ENCODE data around the gene DIO3. TPM values are rescaled to one million over a fixed set of nuclear protein-coding genes. Genes with fewer than 3 reads are reported as not detected.

DIO3 gene
- total and polyA plus RNA-seq, 2 experiments from 2014 or later = 18.4 to 51.1 TPM

DNA sequence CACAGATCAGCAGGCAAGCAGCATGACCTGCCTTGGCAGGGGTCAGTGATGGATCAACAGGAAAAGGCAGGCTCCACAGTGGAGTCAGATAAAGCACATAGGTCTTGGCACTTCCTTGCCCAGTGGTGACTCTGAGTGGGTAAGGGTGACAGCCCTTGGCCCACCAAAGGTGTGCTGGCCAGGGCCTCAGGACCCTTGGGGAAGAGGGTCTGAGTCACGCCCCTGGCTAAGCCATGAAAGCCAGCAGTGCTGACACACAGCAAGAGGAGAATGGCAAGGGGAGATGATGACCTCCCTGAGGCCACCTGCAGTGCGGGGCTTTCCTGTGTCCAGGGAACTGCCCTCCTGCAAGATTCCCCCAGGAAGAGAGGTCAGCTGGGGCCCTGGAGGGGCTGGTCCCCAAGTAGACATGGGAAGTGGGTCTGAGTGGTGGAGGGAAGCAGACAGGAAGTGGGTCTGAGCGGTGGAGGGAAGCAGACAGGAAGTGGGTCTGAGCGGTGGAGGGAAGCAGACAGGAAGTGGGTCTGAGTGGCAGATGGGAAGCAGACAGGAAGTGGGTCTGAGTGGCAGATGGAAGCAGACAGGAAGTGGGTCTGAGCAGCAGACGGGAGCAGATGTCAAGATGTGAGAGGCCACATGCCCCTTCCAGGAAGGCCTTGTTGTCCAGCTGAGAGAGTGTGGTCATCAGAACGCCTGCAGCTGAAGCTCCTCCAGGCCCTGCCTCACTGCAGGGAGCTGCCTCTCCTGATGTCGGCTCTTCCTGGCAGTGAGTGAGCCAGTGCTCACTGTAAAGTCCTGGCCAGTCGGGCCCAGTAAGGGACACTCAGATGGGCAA is 34.8 kb downstream of the DIO3 start:
- Histone ChIP-seq H3K9me2 (replicated peaks; ENCODE audit: insufficient read depth) (no peaks in the 10 kb centered on the region), H3K4me1 (ENCODE audit: insufficient read depth) (no peaks in the 10 kb centered on the region), H2AFZ (no peak overlapping the region), H4K20me1 (ENCODE audit: insufficient read depth, poor library complexity, severe bottlenecking) (no peaks in the 10 kb centered on the region), H3K27me3 (no peaks in the 10 kb centered on the region), H3K36me3 (replicated peaks; ENCODE audit: insufficient read depth, low read depth) (no peaks in the 10 kb centered on the region), H3K27ac (no peak overlapping the region), H3K79me2 (no peaks in the 10 kb centered on the region), H3K4me3 (no peak overlapping the region), H3K9me3 (ENCODE audit: low read depth) (no peaks in the 10 kb centered on the region), H3K4me2 (no peak overlapping the region)
- 90% methylated on average over 8 of the region's 8 CpGs for WGBS (ENCODE audit: low lambda C conversion rate, missing lambda C conversion rate)
- TF ChIP-seq, protein P1, sequence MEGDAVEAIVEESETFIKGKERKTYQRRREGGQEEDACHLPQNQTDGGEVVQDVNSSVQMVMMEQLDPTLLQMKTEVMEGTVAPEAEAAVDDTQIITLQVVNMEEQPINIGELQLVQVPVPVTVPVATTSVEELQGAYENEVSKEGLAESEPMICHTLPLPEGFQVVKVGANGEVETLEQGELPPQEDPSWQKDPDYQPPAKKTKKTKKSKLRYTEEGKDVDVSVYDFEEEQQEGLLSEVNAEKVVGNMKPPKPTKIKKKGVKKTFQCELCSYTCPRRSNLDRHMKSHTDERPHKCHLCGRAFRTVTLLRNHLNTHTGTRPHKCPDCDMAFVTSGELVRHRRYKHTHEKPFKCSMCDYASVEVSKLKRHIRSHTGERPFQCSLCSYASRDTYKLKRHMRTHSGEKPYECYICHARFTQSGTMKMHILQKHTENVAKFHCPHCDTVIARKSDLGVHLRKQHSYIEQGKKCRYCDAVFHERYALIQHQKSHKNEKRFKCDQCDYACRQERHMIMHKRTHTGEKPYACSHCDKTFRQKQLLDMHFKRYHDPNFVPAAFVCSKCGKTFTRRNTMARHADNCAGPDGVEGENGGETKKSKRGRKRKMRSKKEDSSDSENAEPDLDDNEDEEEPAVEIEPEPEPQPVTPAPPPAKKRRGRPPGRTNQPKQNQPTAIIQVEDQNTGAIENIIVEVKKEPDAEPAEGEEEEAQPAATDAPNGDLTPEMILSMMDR (IDR thresholded peaks at IDR 0.05; ENCODE audit: poor library complexity) = no peak
- TF ChIP-seq EZH2phosphoT487 (IDR thresholded peaks at IDR 0.05; ENCODE audit: low read depth, severe bottlenecking, unreplicated experiment) (no peak), EZH2 (IDR thresholded peaks at IDR 0.05; ENCODE audit: borderline replicate concordance) (no peak)
- DNase-seq (ENCODE audit: low spot score) = no peak

DNA sequence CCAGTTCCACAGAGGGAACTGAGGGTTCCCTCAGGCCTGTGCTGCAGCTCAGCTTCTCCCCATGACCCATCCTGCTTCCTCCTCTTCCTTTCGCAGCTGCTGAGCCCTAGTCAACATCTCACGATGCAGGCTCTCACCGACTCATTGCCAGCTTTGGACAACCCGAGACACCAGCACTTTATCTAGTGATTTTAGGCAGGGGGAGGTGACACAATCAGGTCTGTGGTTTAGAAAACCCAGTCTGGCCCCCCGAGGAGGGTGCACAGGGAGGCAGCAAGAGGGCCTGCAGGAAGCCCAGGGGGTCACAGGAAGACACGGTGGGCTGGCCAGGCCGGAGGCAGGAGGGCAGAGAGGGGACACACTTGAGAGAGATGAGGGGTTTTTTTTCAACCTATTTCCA is 35.4 kb downstream of the DIO3 start:
- Histone ChIP-seq H3K27ac (no peak overlapping the region), H3K27me3 (no peaks in the 10 kb centered on the region), H3K9me2 (replicated peaks; ENCODE audit: insufficient read depth) (no peaks in the 10 kb centered on the region), H3K4me3 (no peak overlapping the region), H4K20me1 (ENCODE audit: insufficient read depth, poor library complexity, severe bottlenecking) (no peaks in the 10 kb centered on the region), H3K4me1 (ENCODE audit: insufficient read depth) (no peaks in the 10 kb centered on the region), H3K4me2 (no peak overlapping the region), H2AFZ (no peak overlapping the region), H3K79me2 (no peaks in the 10 kb centered on the region), H3K36me3 (replicated peaks; ENCODE audit: insufficient read depth, low read depth) (no peaks in the 10 kb centered on the region), H3K9me3 (ENCODE audit: low read depth) (no peaks in the 10 kb centered on the region)
- no peak for DNase-seq (ENCODE audit: low spot score)
- TF ChIP-seq EZH2 (IDR thresholded peaks at IDR 0.05; ENCODE audit: borderline replicate concordance) (no peak), EZH2phosphoT487 (IDR thresholded peaks at IDR 0.05; ENCODE audit: low read depth, severe bottlenecking, unreplicated experiment) (no peak)
- TF ChIP-seq, protein P1 (IDR thresholded peaks at IDR 0.05; ENCODE audit: poor library complexity) = no peak
- 96% methylated on average over 7 of the region's 7 CpGs for WGBS (ENCODE audit: low lambda C conversion rate, missing lambda C conversion rate)

- TF ChIP-seq, protein P1 (IDR thresholded peaks at IDR 0.05; ENCODE audit: poor library complexity) = no peak
- no peak for TF ChIP-seq EZH2phosphoT487 (IDR thresholded peaks at IDR 0.05; ENCODE audit: low read depth, severe bottlenecking, unreplicated experiment)
- TF ChIP-seq EZH2 (IDR thresholded peaks at IDR 0.05; ENCODE audit: borderline replicate concordance) = no peak
- H3K36me3 ChIP-seq (replicated peaks; ENCODE audit: insufficient read depth, low read depth) = no peaks in the 10 kb centered on the region
- H3K9me2 ChIP-seq (replicated peaks; ENCODE audit: insufficient read depth) = no peaks in the 10 kb centered on the region
- no peaks in the 10 kb centered on the region for H3K4me1 ChIP-seq (ENCODE audit: insufficient read depth)
- no peak overlapping the region for H3K4me2 ChIP-seq
- no peaks in the 10 kb centered on the region for H3K79me2 ChIP-seq
- H2AFZ ChIP-seq = no peak overlapping the region
- no peaks in the 10 kb centered on the region for H4K20me1 ChIP-seq (ENCODE audit: insufficient read depth, poor library complexity, severe bottlenecking)
- no peaks in the 10 kb centered on the region for H3K9me3 ChIP-seq (ENCODE audit: low read depth)
- no peak overlapping the region for H3K27ac ChIP-seq
- H3K4me3 ChIP-seq = no peak overlapping the region
- DNase-seq (ENCODE audit: low spot score) = no peak
- 92% methylated on average over 6 of the region's 6 CpGs for WGBS (ENCODE audit: low lambda C conversion rate, missing lambda C conversion rate)
- no peaks in the 10 kb centered on the region for H3K27me3 ChIP-seq
Measured at GRCh38 chr14:101598159-101598558, 36.9 kb downstream of the DIO3 start.
